Right kidney (tissue), 1 donor: ENCODE measurements around the gene CAPN15.
"Not testable (repeated sequence)": the region's sequence is repeated elsewhere in the genome, so short reads cannot be mapped to it uniquely, and the experiment has no call there.

Source experiments
- DNase-seq: peaks from one replicate; pipeline ENCODE4 v3.0.0-alpha.2; 2016

Gene CAPN15

GRCh38 chr16:592518-593306 is 65.2 kb downstream of the CAPN15 start:
- no peak for DNase-seq

- DNase-seq = no peak
Measured at GRCh38 chr16:593406-593805, 65.9 kb downstream of the CAPN15 start.

GRCh38 chr16:593807-594206 is 66.3 kb downstream of the CAPN15 start:
- DNase-seq = no peak

- DNase-seq = no peak
Measured at GRCh38 chr16:595094-595528, 67.6 kb downstream of the CAPN15 start.

GRCh38 chr16:595942-596735 is 68.6 kb downstream of the CAPN15 start:
- no peak for DNase-seq

GRCh38 chr16:596736-597060 is 69.2 kb downstream of the CAPN15 start:
- DNase-seq = no peak

- DNase-seq = not testable (repeated sequence)
Measured at GRCh38 chr16:597655-598054, 70.1 kb downstream of the CAPN15 start.

GRCh38 chr16:598823-599739 is 71.6 kb downstream of the CAPN15 start:
- no peak for DNase-seq

GRCh38 chr16:600781-601180 is 73.3 kb downstream of the CAPN15 start:
- DNase-seq = no peak

GRCh38 chr16:603933-604332 is 76.4 kb downstream of the CAPN15 start:
- no peak for DNase-seq
